ENCODE measurements around the gene SPTB.

The SPTB gene

GRCh38 chr14:64841772-64842750 lies 37.6 kb downstream of the SPTB start:
- H3K36me3 ChIP-seq (ENCODE audit: control insufficient read depth in 2 of 2, insufficient read depth in 1 of 2, low read length in 2 of 2) = no peaks in the 10 kb centered on the region
- TF ChIP-seq ZNF660 (tag by site-specific recombination; IDR thresholded peaks at IDR 0.05) = no peak
- TF ChIP-seq REPIN1 (tag by site-specific recombination; IDR thresholded peaks at IDR 0.05; ENCODE audit: low read depth) = no peak
- TF ChIP-seq ZNF174 (tag by site-specific recombination; IDR thresholded peaks at IDR 0.05) = no peak
- no peak for TF ChIP-seq SP2 (tag by site-specific recombination; IDR thresholded peaks at IDR 0.05)
- TF ChIP-seq TRIM28 (IDR thresholded peaks at IDR 0.05; ENCODE audit: borderline replicate concordance, low read length) = no peak
- TF ChIP-seq ZBTB17 (tag by site-specific recombination; IDR thresholded peaks at IDR 0.05) = no peak
- no peak for TF ChIP-seq GLI4 (tag by site-specific recombination; IDR thresholded peaks at IDR 0.05)
- no peak for TF ChIP-seq ZNF837 (tag by site-specific recombination; IDR thresholded peaks at IDR 0.05)
- TF ChIP-seq ZNF76 (tag by site-specific recombination; IDR thresholded peaks at IDR 0.05; ENCODE audit: borderline replicate concordance, low read depth) = no peak
- no peak for TF ChIP-seq AEBP2 (tag by site-specific recombination; IDR thresholded peaks at IDR 0.05; ENCODE audit: borderline replicate concordance)
- no peak for TF ChIP-seq HOXA7 (CRISPR knock-in tag; IDR thresholded peaks at IDR 0.05; ENCODE audit: borderline replicate concordance)
- TF ChIP-seq ZNF10 (tag by site-specific recombination; IDR thresholded peaks at IDR 0.05) = no peak
- TF ChIP-seq TSHZ1 (tag by site-specific recombination; IDR thresholded peaks at IDR 0.05; ENCODE audit: borderline replicate concordance) = no peak
- no peak for TF ChIP-seq PATZ1 (tag by site-specific recombination; IDR thresholded peaks at IDR 0.05)
- TF ChIP-seq ZNF362 (tag by site-specific recombination; IDR thresholded peaks at IDR 0.05) = no peak
- no peak for TF ChIP-seq IKZF3 (tag by site-specific recombination; IDR thresholded peaks at IDR 0.05)
- no peak for TF ChIP-seq ZBTB10 (tag by site-specific recombination; IDR thresholded peaks at IDR 0.05)
- no peak for TF ChIP-seq ZNF26 (tag by site-specific recombination; IDR thresholded peaks at IDR 0.05)
- no peak for TF ChIP-seq RBAK (tag by site-specific recombination; IDR thresholded peaks at IDR 0.05)
- TF ChIP-seq FEZF1 (tag by site-specific recombination; IDR thresholded peaks at IDR 0.05) = no peak
- CTCF ChIA-PET = interaction anchor here (0.6 to 3.5 kb wide), 11 partner anchors 9 to 415 kb away, joined by 3 to 22 read pairs (median 4); no protein-coding TSS in a partner anchor
- POLR2A ChIA-PET = no interaction called here
- H3K4me1 ChIP-seq (ENCODE audit: control insufficient read depth, insufficient read depth, low read length) = no peaks in the 10 kb centered on the region
- no peak overlapping the region for H3K4me3 ChIP-seq (ENCODE audit: low read depth, low read length)
- H3K9me3 ChIP-seq (ENCODE audit: control insufficient read depth, insufficient read depth, low read depth, low read length) = no peaks in the 10 kb centered on the region
- H3K27ac ChIP-seq (ENCODE audit: extremely low read depth, low read depth, low read length) = no peak overlapping the region

Data from HEK293 (cell line).